ENCODE data around the gene COX8C. TPM values are rescaled to one million over a fixed set of nuclear protein-coding genes. Genes with fewer than 3 reads are reported as not detected.
A peak's percentile ranks its signal among the peaks of the same experiment; 100 is the strongest.
"Not testable (repeated sequence)": the region's sequence is repeated elsewhere in the genome, so short reads cannot be mapped to it uniquely, and the experiment has no call there.

Gene COX8C
- total RNA-seq, 1 experiment from 2014 or later, result not detected

GRCh38 chr14:93320489-93320888 is 26.5 kb upstream of the COX8C start:
- no peak for DNase-seq (ENCODE audit: low spot score)

GRCh38 chr14:93322929-93323599 is 23.9 kb upstream of the COX8C start:
- no peak for DNase-seq (ENCODE audit: low spot score)

- DNase-seq (ENCODE audit: low spot score), result no peak
Measured at GRCh38 chr14:93323600-93324174, 23.3 kb upstream of the COX8C start.

GRCh38 chr14:93326196-93326595 is 20.8 kb upstream of the COX8C start:
- no peak for DNase-seq (ENCODE audit: low spot score)

- no peak for DNase-seq (ENCODE audit: low spot score)
Measured at GRCh38 chr14:93328546-93328945, 18.4 kb upstream of the COX8C start.

- peak; percentile 55 for DNase-seq (ENCODE audit: low spot score)
Measured at GRCh38 chr14:93329965-93330608, 16.9 kb upstream of the COX8C start.

- no peak for DNase-seq (ENCODE audit: low spot score)
Measured at GRCh38 chr14:93330609-93331000, 16.4 kb upstream of the COX8C start.

- peak; percentile 7 for DNase-seq (ENCODE audit: low spot score)
Measured at GRCh38 chr14:93331002-93331727, 15.8 kb upstream of the COX8C start.

GRCh38 chr14:93331728-93332396 is 15.1 kb upstream of the COX8C start:
- DNase-seq (ENCODE audit: low spot score), result peak; percentile 24

GRCh38 chr14:93332397-93332852 is 14.6 kb upstream of the COX8C start:
- DNase-seq (ENCODE audit: low spot score), result peak; percentile 43

- peak; percentile 91 for DNase-seq (ENCODE audit: low spot score)
Measured at GRCh38 chr14:93332853-93333630, 13.9 kb upstream of the COX8C start, which contains the start of gene BTBD7. Gene BTBD7 (minus strand): TSS chr14:93333036. CDS start chr14:93296051, 36,985 bp downstream.

GRCh38 chr14:93333631-93334103 is 13.3 kb upstream of the COX8C start:
- no peak for DNase-seq (ENCODE audit: low spot score)

GRCh38 chr14:93337143-93337753 is 9.7 kb upstream of the COX8C start:
- no peak for DNase-seq (ENCODE audit: low spot score)

GRCh38 chr14:93337884-93338283 is 9.1 kb upstream of the COX8C start:
- DNase-seq (ENCODE audit: low spot score), result no peak

- no peak for DNase-seq (ENCODE audit: low spot score)
Measured at GRCh38 chr14:93343266-93343665, 3.7 kb upstream of the COX8C start.

- no peak for DNase-seq (ENCODE audit: low spot score)
Measured at GRCh38 chr14:93343797-93344196, 3.2 kb upstream of the COX8C start.

- no peak for DNase-seq (ENCODE audit: low spot score)
Measured at GRCh38 chr14:93347850-93348249, 868 bp downstream of the COX8C start.

GRCh38 chr14:93348292-93348691 is 1.3 kb downstream of the COX8C start:
- DNase-seq (ENCODE audit: low spot score), result no peak

GRCh38 chr14:93354873-93355272 is 7.9 kb downstream of the COX8C start:
- DNase-seq (ENCODE audit: low spot score), result not testable (repeated sequence)
